ENCODE data around the gene HDAC7.
A peak's percentile ranks its signal among the peaks of the same experiment; 100 is the strongest.

HDAC7 gene

DNA sequence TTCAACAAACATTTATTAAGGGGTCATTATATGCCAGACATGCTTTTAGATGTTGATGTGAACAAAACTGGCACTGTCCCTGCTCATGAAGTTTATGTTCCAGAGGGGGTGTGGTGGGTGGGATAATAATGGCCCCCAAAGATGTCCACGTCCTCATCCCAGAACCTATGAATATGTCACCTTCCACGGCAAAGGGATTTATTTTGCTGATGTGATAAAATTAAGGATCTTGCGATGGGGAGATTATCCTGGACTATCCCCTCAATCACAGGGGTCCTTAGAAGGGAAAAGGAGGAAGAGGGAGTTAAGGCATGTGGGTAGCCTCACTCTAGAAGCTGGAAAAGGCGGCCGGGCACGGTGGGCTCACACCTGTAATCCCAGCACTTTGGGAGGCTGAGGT, 48.4 kb downstream of the HDAC7 start:
- H3K36me3 ChIP-seq (ENCODE audit: control insufficient read depth, insufficient read depth, low read length): no peaks in the 10 kb centered on the region
- WGBS (ENCODE audit: insufficient coverage, insufficient read length): no CpG with 5 or more reads among the region's 6 CpGs
- no peaks in the 10 kb centered on the region for H3K27me3 ChIP-seq (ENCODE audit: control insufficient read depth, insufficient read depth, low read length)
- H3K27ac ChIP-seq (ENCODE audit: low read length): no peak overlapping the region
- DNase-seq (ENCODE audit: low read depth, low spot score): no peak
- no peaks in the 10 kb centered on the region for H3K9me3 ChIP-seq (ENCODE audit: control insufficient read depth, insufficient read depth, low read length)
- peaks cover 3% of the 10 kb centered on the region; the same call in 1 of the 2 replicates for H3K4me1 ChIP-seq (ENCODE audit: control insufficient read depth, insufficient read depth, low read length)
- no peak overlapping the region for H3K4me3 ChIP-seq (ENCODE audit: low read length)

DNA sequence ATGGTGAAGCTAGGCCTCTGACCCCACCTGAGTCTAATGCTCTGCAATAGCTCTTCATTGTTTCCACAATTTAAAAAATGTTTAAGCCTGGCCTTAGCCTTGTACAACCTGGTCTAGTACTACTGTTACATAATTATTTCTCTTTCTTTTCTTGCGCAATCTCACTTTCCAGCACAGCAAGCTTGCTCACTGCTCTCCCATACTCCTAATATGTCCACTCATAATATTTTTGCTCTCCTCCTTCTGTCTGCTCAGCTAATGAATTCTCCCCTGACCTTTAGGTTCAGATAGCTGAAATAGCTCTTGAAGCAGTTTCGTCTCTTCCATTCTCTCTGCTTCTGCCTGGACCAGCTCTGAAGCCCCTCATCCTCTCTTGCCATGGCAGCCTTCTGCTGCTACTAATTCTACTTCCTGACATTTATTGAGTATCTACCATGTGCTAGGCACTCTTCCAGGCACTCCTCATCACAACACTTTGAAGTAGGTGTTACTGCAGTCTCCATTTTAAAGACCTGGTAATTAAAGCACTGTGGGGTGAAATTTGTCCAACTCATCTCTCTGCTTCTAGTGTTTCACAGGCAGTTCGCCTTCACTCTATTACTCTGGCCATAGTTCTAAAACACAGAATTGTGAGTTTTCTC, 49.5 kb downstream of the HDAC7 start:
- Histone ChIP-seq H3K27ac (ENCODE audit: low read length) (no peak overlapping the region), H3K4me3 (ENCODE audit: low read length) (no peak overlapping the region), H3K27me3 (ENCODE audit: control insufficient read depth, insufficient read depth, low read length) (no peaks in the 10 kb centered on the region), H3K36me3 (ENCODE audit: control insufficient read depth, insufficient read depth, low read length) (no peaks in the 10 kb centered on the region), H3K9me3 (ENCODE audit: control insufficient read depth, insufficient read depth, low read length) (no peaks in the 10 kb centered on the region), H3K4me1 (ENCODE audit: control insufficient read depth, insufficient read depth, low read length) (peaks cover 3% of the 10 kb centered on the region; the same call in 1 of the 2 replicates)
- no peak for DNase-seq (ENCODE audit: low read depth, low spot score)
- no CpG with 5 or more reads among the region's 3 CpGs for WGBS (ENCODE audit: insufficient coverage, insufficient read length)

DNA sequence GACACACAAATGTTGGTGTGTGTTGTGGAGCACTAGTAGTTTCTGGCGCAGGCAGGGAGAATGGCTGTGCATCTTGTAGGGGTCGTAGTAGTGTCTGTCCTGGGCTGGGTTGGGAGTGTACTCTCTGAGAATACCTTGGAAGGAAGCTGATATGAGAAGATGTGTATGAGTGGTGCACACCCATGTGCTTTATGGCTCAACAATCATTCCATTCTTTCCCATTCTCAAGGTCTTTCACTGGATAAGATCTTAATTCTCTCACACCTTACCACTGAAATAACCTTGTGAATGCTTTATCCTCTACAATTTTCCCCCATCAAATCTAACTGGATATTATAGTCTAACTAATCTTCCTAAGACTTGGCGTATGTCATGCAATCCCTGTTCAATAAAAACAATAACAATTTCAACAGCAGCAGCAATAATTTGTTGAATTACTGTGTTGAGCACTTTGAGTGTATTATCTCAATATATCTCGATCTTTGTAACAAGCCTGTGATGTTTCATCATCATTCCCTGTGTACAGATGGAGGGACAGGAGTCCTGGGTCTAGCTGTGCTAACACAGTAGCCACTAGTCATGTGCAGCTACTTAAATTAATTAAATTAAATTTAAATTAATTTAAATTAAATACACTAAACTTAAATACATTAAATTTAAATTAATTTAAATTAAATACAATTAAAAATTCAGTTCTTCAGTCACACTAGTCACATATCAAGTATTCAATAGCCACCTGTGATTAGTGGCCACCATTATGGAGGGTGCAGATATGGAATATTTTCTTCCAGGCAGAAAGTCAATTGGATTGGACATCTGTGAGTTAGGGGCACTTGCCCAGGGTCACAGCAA, 50.2 kb downstream of the HDAC7 start:
- DNase-seq (ENCODE audit: low read depth, low spot score): no peak
- peaks cover 3% of the 10 kb centered on the region; the same call in 1 of the 2 replicates for H3K4me1 ChIP-seq (ENCODE audit: control insufficient read depth, insufficient read depth, low read length)
- WGBS (ENCODE audit: insufficient coverage, insufficient read length): no CpG with 5 or more reads among the region's 4 CpGs

DNA sequence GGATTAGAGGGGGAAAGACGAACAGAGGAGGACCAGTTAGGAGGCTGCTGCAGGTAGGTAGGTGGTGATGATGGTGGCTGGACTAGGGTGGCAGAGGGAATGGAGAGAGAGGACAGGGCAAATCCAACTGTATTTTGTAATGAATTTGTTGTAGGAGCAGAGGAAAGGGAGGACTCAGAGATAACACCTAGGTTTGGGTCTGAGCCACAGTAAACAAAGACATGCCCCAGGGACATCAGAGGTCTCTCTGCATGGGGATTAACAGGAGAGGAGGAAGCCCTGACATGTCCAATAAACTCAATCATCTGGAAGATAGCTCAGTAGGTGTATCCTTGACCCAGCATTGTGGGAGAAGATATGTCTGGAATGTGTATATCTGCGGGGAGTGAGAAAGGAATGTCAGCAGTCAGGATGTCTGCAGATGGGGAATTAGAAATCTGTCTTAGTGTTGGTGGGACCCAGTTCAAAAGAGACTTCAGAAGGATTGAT, 51.3 kb downstream of the HDAC7 start:
- no peak overlapping the region for H3K27ac ChIP-seq (ENCODE audit: low read length)
- no peak overlapping the region for H3K4me3 ChIP-seq (ENCODE audit: low read length)
- H3K27me3 ChIP-seq (ENCODE audit: control insufficient read depth, insufficient read depth, low read length): no peaks in the 10 kb centered on the region
- DNase-seq (ENCODE audit: low read depth, low spot score): no peak
- WGBS (ENCODE audit: insufficient coverage, insufficient read length): no CpG with 5 or more reads among the region's 2 CpGs
- H3K36me3 ChIP-seq (ENCODE audit: control insufficient read depth, insufficient read depth, low read length): no peaks in the 10 kb centered on the region
- H3K9me3 ChIP-seq (ENCODE audit: control insufficient read depth, insufficient read depth, low read length): no peaks in the 10 kb centered on the region
- H3K4me1 ChIP-seq (ENCODE audit: control insufficient read depth, insufficient read depth, low read length): peaks cover 3% of the 10 kb centered on the region; the same call in 1 of the 2 replicates

More for the DNA sequence above, 50.2 kb downstream of the HDAC7 start:
- no peaks in the 10 kb centered on the region for H3K9me3 ChIP-seq (ENCODE audit: control insufficient read depth, insufficient read depth, low read length)
- H3K4me3 ChIP-seq (ENCODE audit: low read length): no peak overlapping the region
- no peak overlapping the region for H3K27ac ChIP-seq (ENCODE audit: low read length)
- no peaks in the 10 kb centered on the region for H3K36me3 ChIP-seq (ENCODE audit: control insufficient read depth, insufficient read depth, low read length)
- no peaks in the 10 kb centered on the region for H3K27me3 ChIP-seq (ENCODE audit: control insufficient read depth, insufficient read depth, low read length)

DNA sequence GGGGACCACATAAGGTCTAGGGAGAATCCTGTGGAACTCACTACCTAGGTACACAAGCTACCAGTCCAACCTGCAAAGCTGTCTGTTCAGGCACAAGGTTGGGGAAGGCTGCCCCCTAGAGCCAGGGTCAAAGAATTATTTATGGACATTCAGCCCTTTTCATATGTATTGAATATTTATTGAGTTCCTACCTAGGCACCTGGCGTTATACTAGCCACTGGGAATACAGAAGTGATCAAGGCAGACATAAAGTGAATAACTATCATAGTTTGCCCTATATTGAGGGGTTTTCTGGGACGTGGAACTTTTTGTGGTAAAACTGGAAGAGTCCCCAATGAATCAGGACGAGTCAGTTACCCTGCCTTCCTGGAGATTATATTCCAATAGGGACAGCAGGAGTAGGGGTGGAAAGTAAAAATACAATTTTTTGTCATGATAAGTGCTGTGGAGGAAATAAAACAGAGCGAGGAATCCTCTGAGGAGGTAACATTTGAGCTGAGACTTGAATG, 52.4 kb downstream of the HDAC7 start:
- Histone ChIP-seq H3K4me3 (ENCODE audit: low read length) (no peak overlapping the region), H3K27ac (ENCODE audit: low read length) (no peak overlapping the region), H3K27me3 (ENCODE audit: control insufficient read depth, insufficient read depth, low read length) (no peaks in the 10 kb centered on the region), H3K36me3 (ENCODE audit: control insufficient read depth, insufficient read depth, low read length) (no peaks in the 10 kb centered on the region), H3K9me3 (ENCODE audit: control insufficient read depth, insufficient read depth, low read length) (no peaks in the 10 kb centered on the region), H3K4me1 (ENCODE audit: control insufficient read depth, insufficient read depth, low read length) (peaks cover 3% of the 10 kb centered on the region; the same call in 1 of the 2 replicates)
- no peak for DNase-seq (ENCODE audit: low read depth, low spot score)
- WGBS (ENCODE audit: insufficient coverage, insufficient read length): no CpG with 5 or more reads among the region's 4 CpGs

DNA sequence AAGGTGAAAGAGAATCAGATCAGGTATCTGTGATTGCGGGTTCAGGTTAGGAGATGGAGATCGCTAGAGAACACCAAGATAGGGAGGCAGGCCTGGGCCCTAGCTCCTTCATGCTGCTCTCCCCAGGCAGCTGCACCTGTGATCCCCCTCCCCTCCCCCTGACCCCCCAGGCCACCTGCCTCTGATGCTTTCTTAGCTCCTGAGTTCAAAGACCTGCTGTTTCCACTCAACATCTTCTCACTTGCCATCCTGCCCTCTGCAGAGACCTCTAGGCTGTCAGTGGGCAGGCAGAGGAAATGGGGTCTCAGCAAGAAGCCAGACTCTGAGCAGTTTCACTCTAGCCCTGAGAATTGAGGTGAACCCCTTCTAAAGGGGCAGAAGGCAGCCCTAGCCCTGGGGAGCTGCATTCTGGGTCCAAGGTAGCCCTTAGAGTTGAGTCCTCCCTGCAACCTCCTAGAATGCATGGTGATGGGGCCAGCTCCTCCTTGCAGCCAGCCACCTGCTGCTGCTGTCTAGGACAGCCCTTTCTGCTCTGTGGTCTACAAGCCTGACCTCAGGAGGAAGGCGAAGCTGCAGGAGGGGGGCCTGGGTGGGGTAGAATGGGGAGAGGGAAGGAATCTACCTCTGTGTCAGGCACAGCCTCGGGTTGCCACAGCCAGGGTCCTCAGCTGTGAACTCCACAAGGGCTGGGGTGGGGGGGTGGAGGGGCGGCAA, 53.0 kb downstream of the HDAC7 start:
- H3K27me3 ChIP-seq (ENCODE audit: control insufficient read depth, insufficient read depth, low read length): no peaks in the 10 kb centered on the region
- H3K9me3 ChIP-seq (ENCODE audit: control insufficient read depth, insufficient read depth, low read length): no peaks in the 10 kb centered on the region
- H3K4me3 ChIP-seq (ENCODE audit: low read length): no peak overlapping the region
- no peak for DNase-seq (ENCODE audit: low read depth, low spot score)
- no peaks in the 10 kb centered on the region for H3K36me3 ChIP-seq (ENCODE audit: control insufficient read depth, insufficient read depth, low read length)
- WGBS (ENCODE audit: insufficient coverage, insufficient read length): no CpG with 5 or more reads among the region's 5 CpGs
- H3K27ac ChIP-seq (ENCODE audit: low read length): no peak overlapping the region
- H3K4me1 ChIP-seq (ENCODE audit: control insufficient read depth, insufficient read depth, low read length): peaks cover 3% of the 10 kb centered on the region; the same call in 1 of the 2 replicates

DNA sequence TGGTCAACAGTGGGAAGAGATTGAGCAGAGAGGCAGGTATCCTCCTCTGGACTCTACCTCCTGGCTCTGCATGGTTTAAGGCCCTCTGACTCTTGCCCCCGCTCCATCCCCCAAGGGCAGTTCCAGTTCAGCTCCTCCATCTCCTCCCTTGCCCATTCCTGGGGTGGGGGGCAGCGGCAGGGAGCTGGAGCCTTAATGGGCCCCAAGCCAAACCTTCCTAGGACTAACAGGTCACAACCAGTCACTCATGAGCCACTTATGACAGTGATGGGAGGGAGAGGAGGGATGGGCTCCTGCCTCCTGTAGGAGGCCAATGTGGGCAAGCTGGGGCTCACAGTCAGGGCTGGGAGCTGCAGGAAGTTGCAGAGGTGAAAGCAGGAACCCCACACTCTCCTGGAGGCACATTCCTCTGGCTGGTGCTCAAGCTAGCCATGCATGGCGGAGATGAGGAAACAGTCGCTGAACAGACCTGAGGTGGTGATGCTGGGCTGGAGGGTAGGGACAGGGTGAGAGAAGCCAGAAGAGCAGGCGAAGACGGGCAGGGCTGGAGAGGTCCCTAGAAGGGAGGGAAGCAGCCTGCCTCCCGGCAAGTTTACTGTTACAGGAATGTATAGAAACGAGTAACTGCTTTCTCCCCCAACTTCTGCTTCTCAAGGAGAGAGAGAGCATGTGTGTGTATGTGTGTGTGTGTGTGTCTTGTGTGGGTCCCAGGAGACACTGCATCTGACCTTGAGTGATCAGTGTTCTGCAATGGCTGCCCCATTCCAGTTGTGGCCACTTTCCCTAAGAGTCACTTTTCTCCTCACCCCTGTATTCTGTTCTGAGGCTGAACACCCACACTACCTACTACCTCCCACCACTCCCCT, 56.0 kb downstream of the HDAC7 start:
- no peaks in the 10 kb centered on the region for H3K9me3 ChIP-seq (ENCODE audit: control insufficient read depth, insufficient read depth, low read length)
- WGBS (ENCODE audit: insufficient coverage, insufficient read length): no CpG with 5 or more reads among the region's 8 CpGs
- H3K4me1 ChIP-seq (ENCODE audit: control insufficient read depth, insufficient read depth, low read length): peaks cover 2% of the 10 kb centered on the region
- no peak overlapping the region for H3K4me3 ChIP-seq (ENCODE audit: low read length)
- no peak for DNase-seq (ENCODE audit: low read depth, low spot score)
- H3K27me3 ChIP-seq (ENCODE audit: control insufficient read depth, insufficient read depth, low read length): no peaks in the 10 kb centered on the region
- no peak overlapping the region for H3K27ac ChIP-seq (ENCODE audit: low read length)
- H3K36me3 ChIP-seq (ENCODE audit: control insufficient read depth, insufficient read depth, low read length): no peaks in the 10 kb centered on the region

DNA sequence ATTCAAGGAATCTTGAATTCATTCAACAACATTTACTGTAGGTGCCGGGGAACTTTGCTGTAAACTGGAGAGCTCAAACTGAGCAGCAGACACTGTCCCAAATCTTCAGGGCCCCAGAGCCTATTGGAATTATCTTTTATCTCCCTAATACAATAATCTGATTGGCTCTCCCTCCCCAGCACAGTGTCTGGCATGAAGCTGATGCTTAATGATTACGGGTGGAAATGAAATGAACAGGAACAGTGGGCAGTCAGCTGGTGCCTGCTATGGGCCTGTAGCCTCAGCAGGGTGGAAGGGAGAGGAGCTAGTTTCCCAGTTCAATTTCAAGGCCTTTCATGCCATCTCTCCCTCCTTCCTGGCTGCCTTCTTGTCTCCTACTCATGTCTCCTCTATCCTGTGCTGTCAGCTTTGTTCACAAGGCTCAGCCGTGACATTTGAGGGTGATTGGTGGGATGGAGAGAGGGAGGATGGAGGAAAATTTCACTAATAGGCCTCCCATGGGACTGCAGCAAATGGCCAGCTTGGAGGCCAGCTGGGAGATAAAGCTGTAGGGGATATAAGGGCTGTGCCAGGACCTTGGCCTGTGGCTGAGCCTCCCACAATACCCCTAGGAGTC, 56.7 kb downstream of the HDAC7 start:
- H3K4me1 ChIP-seq (ENCODE audit: control insufficient read depth, insufficient read depth, low read length): peaks cover 1% of the 10 kb centered on the region
- WGBS (ENCODE audit: insufficient coverage, insufficient read length): no CpG with 5 or more reads among the region's 3 CpGs
- no peak for DNase-seq (ENCODE audit: low read depth, low spot score)
- H3K4me3 ChIP-seq (ENCODE audit: low read length): no peak overlapping the region
- H3K27me3 ChIP-seq (ENCODE audit: control insufficient read depth, insufficient read depth, low read length): no peaks in the 10 kb centered on the region
- no peak overlapping the region for H3K27ac ChIP-seq (ENCODE audit: low read length)
- no peaks in the 10 kb centered on the region for H3K9me3 ChIP-seq (ENCODE audit: control insufficient read depth, insufficient read depth, low read length)
- H3K36me3 ChIP-seq (ENCODE audit: control insufficient read depth, insufficient read depth, low read length): no peaks in the 10 kb centered on the region

DNA sequence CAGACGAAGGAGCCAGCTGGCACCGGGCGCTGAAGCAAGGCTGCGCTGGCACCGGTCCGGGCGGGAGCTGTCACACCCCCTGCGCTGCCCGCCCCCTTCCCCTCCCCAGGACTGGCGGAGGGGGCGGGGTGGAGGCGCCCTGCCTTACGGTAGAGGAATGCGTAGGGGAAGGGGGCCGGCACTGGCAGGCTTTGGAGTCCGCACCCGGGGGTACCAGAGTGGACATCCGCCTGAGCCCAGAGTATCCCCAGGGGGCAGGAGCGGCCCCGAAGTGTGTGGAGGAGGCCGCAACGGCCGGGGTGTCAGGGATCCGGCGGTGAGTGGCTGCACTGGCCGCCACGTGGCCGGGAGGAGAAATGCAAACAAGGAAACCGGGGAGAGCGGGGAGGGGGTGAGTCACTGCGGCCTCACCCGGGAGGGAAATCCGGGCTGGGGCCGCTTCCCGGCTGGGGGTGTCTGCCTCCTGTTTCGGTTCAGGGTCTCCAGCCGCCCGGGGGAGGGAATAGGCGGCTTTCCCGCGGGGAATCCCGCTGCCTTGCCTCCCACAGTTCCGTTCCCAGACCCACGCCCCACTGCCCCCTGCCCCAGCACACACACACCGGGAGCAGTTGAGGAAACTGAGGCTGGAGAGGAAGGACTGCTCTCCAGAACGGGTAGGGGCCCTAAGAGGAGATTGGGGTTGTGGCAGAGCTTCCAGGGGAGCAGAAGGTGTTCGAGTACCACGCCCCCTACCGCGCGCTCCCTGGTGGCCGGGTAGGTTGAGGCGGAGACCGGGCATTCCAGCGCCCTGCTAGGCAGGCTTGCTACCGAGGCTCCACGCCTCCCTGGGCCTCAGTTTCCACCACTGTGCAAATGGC, 60.6 kb downstream of the HDAC7 start, which contains the start of gene RAPGEF3:
RAPGEF3 (minus strand) TSS at position 47 of the 857 bp plus-strand sequence. CDS start 324 bp downstream, outside the sequence.
- Histone ChIP-seq H3K9me3 (ENCODE audit: control insufficient read depth, insufficient read depth, low read length) (no peaks in the 10 kb centered on the region), H3K27me3 (ENCODE audit: control insufficient read depth, insufficient read depth, low read length) (no peaks in the 10 kb centered on the region), H3K4me1 (ENCODE audit: control insufficient read depth, insufficient read depth, low read length) (peaks cover 8% of the 10 kb centered on the region), H3K4me3 (ENCODE audit: low read length) (peak within 1 kb of the TSS; percentile 52; the same call in 1 of the 2 replicates), H3K36me3 (ENCODE audit: control insufficient read depth, insufficient read depth, low read length) (no peaks in the 10 kb centered on the region), H3K27ac (ENCODE audit: low read length) (no peak within 1 kb of the TSS)
- WGBS (ENCODE audit: insufficient coverage, insufficient read length): no CpG with 5 or more reads among the region's 57 CpGs
- no peak for DNase-seq (ENCODE audit: low read depth, low spot score)
